ENCODE results near the gene HYCC2.
"Not testable (repeated sequence)": the region's sequence is repeated elsewhere in the genome, so short reads cannot be mapped to it uniquely, and the experiment has no call there.

Gene HYCC2

GRCh38 chr2:201059961-201060755 lies 11.3 kb downstream of the HYCC2 start:
- Mint-ChIP-seq H3K4me3 (no peak overlapping the region), H3K27ac (ENCODE audit: low read depth) (no peak overlapping the region), H3K9me3 (no peaks in the 10 kb centered on the region), H3K36me3 (ENCODE audit: insufficient read depth) (peaks cover 10% of the 10 kb centered on the region), H3K4me1 (peaks cover 46% of the 10 kb centered on the region), H3K27me3 (no peaks in the 10 kb centered on the region)
- DNase-seq (ENCODE audit: low spot score in 2 of 2) (no peak), ATAC-seq (replicated peaks; ENCODE audit: extremely low read depth, poor library complexity, severe bottlenecking) (no peak)

GRCh38 chr2:201058914-201059313 lies 12.6 kb downstream of the HYCC2 start:
- H3K36me3 Mint-ChIP-seq (ENCODE audit: insufficient read depth) = peaks cover 10% of the 10 kb centered on the region
- H3K27ac Mint-ChIP-seq (ENCODE audit: low read depth) = no peak overlapping the region
- DNase-seq (ENCODE audit: low spot score in 2 of 2) (no peak), ATAC-seq (replicated peaks; ENCODE audit: extremely low read depth, poor library complexity, severe bottlenecking) (no peak)
- H3K27me3 Mint-ChIP-seq = no peaks in the 10 kb centered on the region
- no peaks in the 10 kb centered on the region for H3K9me3 Mint-ChIP-seq
- no peak overlapping the region for H3K4me3 Mint-ChIP-seq
- H3K4me1 Mint-ChIP-seq = peaks cover 41% of the 10 kb centered on the region

GRCh38 chr2:201057715-201058248 lies 13.7 kb downstream of the HYCC2 start:
- Mint-ChIP-seq H3K4me3 (no peak overlapping the region), H3K27me3 (no peaks in the 10 kb centered on the region), H3K36me3 (ENCODE audit: insufficient read depth) (peaks cover 7% of the 10 kb centered on the region), H3K27ac (ENCODE audit: low read depth) (no peak overlapping the region), H3K9me3 (no peaks in the 10 kb centered on the region), H3K4me1 (peaks cover 31% of the 10 kb centered on the region)
- ATAC-seq (replicated peaks; ENCODE audit: extremely low read depth, poor library complexity, severe bottlenecking) (no peak), DNase-seq (ENCODE audit: low spot score in 2 of 2) (no peak)

GRCh38 chr2:201057087-201057521 lies 14.4 kb downstream of the HYCC2 start:
- peaks cover 37% of the 10 kb centered on the region for H3K4me1 Mint-ChIP-seq
- no peak for DNase-seq (ENCODE audit: low spot score in 2 of 2)
- peaks cover 7% of the 10 kb centered on the region for H3K36me3 Mint-ChIP-seq (ENCODE audit: insufficient read depth)
- H3K27ac Mint-ChIP-seq (ENCODE audit: low read depth) = peak overlapping the region; percentile 12
- no peaks in the 10 kb centered on the region for H3K27me3 Mint-ChIP-seq
- no peak for ATAC-seq (replicated peaks; ENCODE audit: extremely low read depth, poor library complexity, severe bottlenecking)
- no peaks in the 10 kb centered on the region for H3K9me3 Mint-ChIP-seq
- H3K4me3 Mint-ChIP-seq = no peak overlapping the region

GRCh38 chr2:201049455-201049854 lies 22.0 kb downstream of the HYCC2 start:
- peaks cover 30% of the 10 kb centered on the region for H3K4me1 Mint-ChIP-seq
- peaks cover 7% of the 10 kb centered on the region for H3K36me3 Mint-ChIP-seq (ENCODE audit: insufficient read depth)
- DNase-seq (ENCODE audit: low spot score in 2 of 2) (no peak), ATAC-seq (replicated peaks; ENCODE audit: extremely low read depth, poor library complexity, severe bottlenecking) (no peak)
- no peaks in the 10 kb centered on the region for H3K9me3 Mint-ChIP-seq
- H3K4me3 Mint-ChIP-seq = no peak overlapping the region
- no peaks in the 10 kb centered on the region for H3K27me3 Mint-ChIP-seq
- no peak overlapping the region for H3K27ac Mint-ChIP-seq (ENCODE audit: low read depth)

- Mint-ChIP-seq H3K9me3 (no peaks in the 10 kb centered on the region), H3K27ac (ENCODE audit: low read depth) (no peak overlapping the region), H3K36me3 (ENCODE audit: insufficient read depth) (peaks cover 14% of the 10 kb centered on the region), H3K4me3 (no peak overlapping the region), H3K4me1 (peaks cover 20% of the 10 kb centered on the region), H3K27me3 (no peaks in the 10 kb centered on the region)
- ATAC-seq (replicated peaks; ENCODE audit: extremely low read depth, poor library complexity, severe bottlenecking) = no peak
- DNase-seq (ENCODE audit: low spot score in 2 of 2) = no peak
Measured at GRCh38 chr2:201046881-201047280, 24.6 kb downstream of the HYCC2 start.

GRCh38 chr2:201043050-201043449 lies 28.4 kb downstream of the HYCC2 start:
- H3K27me3 Mint-ChIP-seq; H3K4me3 Mint-ChIP-seq; H3K9me3 Mint-ChIP-seq; ATAC-seq (replicated peaks; ENCODE audit: extremely low read depth, poor library complexity, severe bottlenecking); DNase-seq (ENCODE audit: low spot score in 2 of 2); H3K27ac Mint-ChIP-seq (ENCODE audit: low read depth): not testable (repeated sequence)
- H3K36me3 Mint-ChIP-seq (ENCODE audit: insufficient read depth) = peaks cover 17% of the 10 kb centered on the region
- H3K4me1 Mint-ChIP-seq = peaks cover 22% of the 10 kb centered on the region

- H3K27ac Mint-ChIP-seq (ENCODE audit: low read depth); H3K4me3 Mint-ChIP-seq; ATAC-seq (replicated peaks; ENCODE audit: extremely low read depth, poor library complexity, severe bottlenecking); DNase-seq (ENCODE audit: low spot score in 2 of 2); H3K9me3 Mint-ChIP-seq; H3K27me3 Mint-ChIP-seq: not testable (repeated sequence)
- peaks cover 22% of the 10 kb centered on the region for H3K4me1 Mint-ChIP-seq
- peaks cover 17% of the 10 kb centered on the region for H3K36me3 Mint-ChIP-seq (ENCODE audit: insufficient read depth)
Measured at GRCh38 chr2:201042451-201042850, 29.0 kb downstream of the HYCC2 start.

- Mint-ChIP-seq H3K4me1 (peaks cover 11% of the 10 kb centered on the region), H3K9me3 (no peaks in the 10 kb centered on the region), H3K36me3 (ENCODE audit: insufficient read depth) (peaks cover 16% of the 10 kb centered on the region), H3K4me3 (no peak overlapping the region), H3K27me3 (no peaks in the 10 kb centered on the region), H3K27ac (ENCODE audit: low read depth) (no peak overlapping the region)
- DNase-seq (ENCODE audit: low spot score in 2 of 2) = no peak
- ATAC-seq (replicated peaks; ENCODE audit: extremely low read depth, poor library complexity, severe bottlenecking) = no peak
Measured at GRCh38 chr2:201040867-201041628, 30.4 kb downstream of the HYCC2 start.

- ATAC-seq (replicated peaks; ENCODE audit: extremely low read depth, poor library complexity, severe bottlenecking) = no peak
- Mint-ChIP-seq H3K27ac (ENCODE audit: low read depth) (no peak overlapping the region), H3K36me3 (ENCODE audit: insufficient read depth) (peaks cover 11% of the 10 kb centered on the region), H3K9me3 (no peaks in the 10 kb centered on the region), H3K4me1 (peaks cover 7% of the 10 kb centered on the region), H3K4me3 (no peak overlapping the region), H3K27me3 (no peaks in the 10 kb centered on the region)
- DNase-seq (ENCODE audit: low spot score in 2 of 2) = no peak
Measured at GRCh38 chr2:201038855-201039254, 32.6 kb downstream of the HYCC2 start.

- not testable (repeated sequence) for H3K4me3 Mint-ChIP-seq; H3K27ac Mint-ChIP-seq (ENCODE audit: low read depth); DNase-seq (ENCODE audit: low spot score in 2 of 2); H3K4me1 Mint-ChIP-seq; H3K27me3 Mint-ChIP-seq; H3K36me3 Mint-ChIP-seq (ENCODE audit: insufficient read depth); H3K9me3 Mint-ChIP-seq; ATAC-seq (replicated peaks; ENCODE audit: extremely low read depth, poor library complexity, severe bottlenecking)
Measured at GRCh38 chr2:201038361-201038760, 33.1 kb downstream of the HYCC2 start.

GRCh38 chr2:201034355-201034754 lies 37.1 kb downstream of the HYCC2 start:
- H3K4me3 Mint-ChIP-seq; H3K27me3 Mint-ChIP-seq; H3K9me3 Mint-ChIP-seq; H3K36me3 Mint-ChIP-seq (ENCODE audit: insufficient read depth); DNase-seq (ENCODE audit: low spot score in 2 of 2); H3K4me1 Mint-ChIP-seq; ATAC-seq (replicated peaks; ENCODE audit: extremely low read depth, poor library complexity, severe bottlenecking); H3K27ac Mint-ChIP-seq (ENCODE audit: low read depth): not testable (repeated sequence)

- H3K4me3 Mint-ChIP-seq = no peak overlapping the region
- DNase-seq (ENCODE audit: low spot score in 2 of 2) (no peak), ATAC-seq (replicated peaks; ENCODE audit: extremely low read depth, poor library complexity, severe bottlenecking) (no peak)
- H3K36me3 Mint-ChIP-seq (ENCODE audit: insufficient read depth) = peaks cover 11% of the 10 kb centered on the region
- no peaks in the 10 kb centered on the region for H3K27me3 Mint-ChIP-seq
- H3K9me3 Mint-ChIP-seq = no peaks in the 10 kb centered on the region
- H3K27ac Mint-ChIP-seq (ENCODE audit: low read depth) = no peak overlapping the region
- H3K4me1 Mint-ChIP-seq = peaks cover 39% of the 10 kb centered on the region
Measured at GRCh38 chr2:201024518-201024917, 47.0 kb downstream of the HYCC2 start.

Data from central memory CD8-positive, alpha-beta T cell (primary cell).